RWPE2 (cell line): Measurements from ENCODE around the gene LMOD1.

Experiments used
- ATAC-seq: fragments of 200-7000 bp; cut with Tn5 transposase; 3 replicates; pipeline ENCODE4 v1.9.1; 2021; ENCODE audit warnings: low read depth
- DNase-seq: peaks from one replicate; pipeline ENCODE4 v3.0.0-alpha.2; 2020; ENCODE audit warnings: low spot score
- H3K27ac ChIP-seq: fragments of 450-650 bp; 2 replicates; pipeline ENCODE4 v1.5.1; 2017; ENCODE audit warnings: mild to moderate bottlenecking; ENCODE audit not compliant: poor library complexity, severe bottlenecking
- H3K27me3 ChIP-seq: fragments of 250-450 bp; sonication (Bioruptor Pico); 2 replicates; pipeline ENCODE4 v1.5.1; 2021; ENCODE audit warnings: mild to moderate bottlenecking, moderate library complexity; ENCODE audit not compliant: insufficient read depth, poor library complexity, severe bottlenecking
- H3K36me3 ChIP-seq: fragments of 250-450 bp; sonication (Bioruptor Pico); 2 replicates; pipeline ENCODE4 v1.5.1; 2020; ENCODE audit warnings: low read depth, mild to moderate bottlenecking, moderate library complexity
- H3K4me1 ChIP-seq: fragments of 250-450 bp; sonication (Bioruptor Pico); 2 replicates; pipeline ENCODE4 v1.5.1; 2021; ENCODE audit warnings: mild to moderate bottlenecking, moderate library complexity; ENCODE audit not compliant: insufficient read depth, poor library complexity, severe bottlenecking
- H3K4me3 ChIP-seq: fragments of 250-450 bp; sonication (Bioruptor Pico); 2 replicates; pipeline ENCODE4 v1.5.1; 2021; ENCODE audit warnings: mild to moderate bottlenecking, moderate library complexity; ENCODE audit not compliant: severe bottlenecking
- H3K9me3 ChIP-seq: fragments of 250-450 bp; sonication (Bioruptor Pico); 2 replicates; pipeline ENCODE4 v1.5.1; 2021; ENCODE audit warnings: mild to moderate bottlenecking, moderate library complexity; ENCODE audit not compliant: severe bottlenecking
- TF ChIP-seq, protein P1 (sequence below): fragments of 450-650 bp; IDR thresholded peaks from one replicate; pipeline ENCODE4 v1.5.1; 2017; ENCODE audit warnings: mild to moderate bottlenecking, moderate library complexity; ENCODE audit not compliant: poor library complexity, severe bottlenecking

The LMOD1 gene

DNA sequence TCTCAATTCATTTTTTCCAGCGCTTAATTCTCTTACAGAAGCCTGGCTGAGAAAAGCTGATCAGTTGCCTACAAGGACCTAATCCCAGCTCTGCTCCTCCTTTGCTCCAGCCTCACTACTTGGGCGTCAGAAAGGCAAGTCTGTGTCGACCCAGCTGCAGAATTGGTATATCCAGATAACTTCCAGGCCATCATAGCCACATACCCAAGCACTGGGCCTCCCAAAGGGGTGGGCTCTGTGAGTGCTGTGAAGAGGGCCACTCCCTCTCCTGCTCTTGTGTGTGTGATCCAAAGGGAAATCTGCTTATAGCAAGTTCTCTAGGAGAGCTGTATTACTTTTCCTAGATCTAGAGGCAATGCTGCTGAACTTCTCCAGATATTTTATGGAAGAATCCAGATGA, 18.1 kb downstream of the LMOD1 start:
- Histone ChIP-seq H3K9me3 (no peaks in the 10 kb centered on the region), H3K36me3 (no peaks in the 10 kb centered on the region), H3K4me3 (no peak overlapping the region), H3K4me1 (no peaks in the 10 kb centered on the region), H3K27me3 (no peaks in the 10 kb centered on the region), H3K27ac (no peak overlapping the region)
- DNase-seq (no peak), ATAC-seq (no peak)
- TF ChIP-seq, protein P1, sequence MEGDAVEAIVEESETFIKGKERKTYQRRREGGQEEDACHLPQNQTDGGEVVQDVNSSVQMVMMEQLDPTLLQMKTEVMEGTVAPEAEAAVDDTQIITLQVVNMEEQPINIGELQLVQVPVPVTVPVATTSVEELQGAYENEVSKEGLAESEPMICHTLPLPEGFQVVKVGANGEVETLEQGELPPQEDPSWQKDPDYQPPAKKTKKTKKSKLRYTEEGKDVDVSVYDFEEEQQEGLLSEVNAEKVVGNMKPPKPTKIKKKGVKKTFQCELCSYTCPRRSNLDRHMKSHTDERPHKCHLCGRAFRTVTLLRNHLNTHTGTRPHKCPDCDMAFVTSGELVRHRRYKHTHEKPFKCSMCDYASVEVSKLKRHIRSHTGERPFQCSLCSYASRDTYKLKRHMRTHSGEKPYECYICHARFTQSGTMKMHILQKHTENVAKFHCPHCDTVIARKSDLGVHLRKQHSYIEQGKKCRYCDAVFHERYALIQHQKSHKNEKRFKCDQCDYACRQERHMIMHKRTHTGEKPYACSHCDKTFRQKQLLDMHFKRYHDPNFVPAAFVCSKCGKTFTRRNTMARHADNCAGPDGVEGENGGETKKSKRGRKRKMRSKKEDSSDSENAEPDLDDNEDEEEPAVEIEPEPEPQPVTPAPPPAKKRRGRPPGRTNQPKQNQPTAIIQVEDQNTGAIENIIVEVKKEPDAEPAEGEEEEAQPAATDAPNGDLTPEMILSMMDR: no peak

DNA sequence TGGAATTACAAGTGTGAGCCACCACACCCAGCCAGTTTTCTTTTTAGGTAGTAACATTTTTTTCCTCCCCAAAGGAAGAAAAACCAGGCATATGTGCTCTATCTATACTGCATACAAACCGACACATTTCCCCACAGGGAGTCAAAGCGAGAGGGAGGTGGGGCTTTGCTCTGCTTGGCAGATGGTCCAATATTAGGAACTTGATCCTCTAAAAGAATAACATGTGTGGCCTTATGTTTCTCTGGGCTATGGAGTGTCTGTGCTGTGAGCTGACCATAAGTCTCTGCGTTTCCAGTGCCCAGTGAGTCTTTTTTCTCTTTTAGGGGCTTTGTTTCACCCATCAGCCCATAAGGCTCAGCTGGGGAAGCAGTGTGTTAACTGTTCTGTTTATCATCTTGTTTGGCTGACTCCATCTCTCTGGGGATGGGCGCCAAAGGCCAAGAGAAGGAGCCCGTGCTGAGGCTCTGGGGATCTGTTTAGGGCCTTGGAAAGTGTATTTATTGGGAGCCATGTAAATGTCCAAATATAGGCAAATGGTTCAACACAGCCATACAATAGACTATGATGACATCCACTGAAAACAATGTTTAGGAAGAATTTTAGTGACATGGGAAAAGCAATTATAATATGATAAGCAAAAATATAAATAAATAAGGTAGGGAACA, 20.2 kb downstream of the LMOD1 start:
- DNase-seq (no peak), ATAC-seq (no peak)
- TF ChIP-seq, protein P1: no peak
- Histone ChIP-seq H3K36me3 (no peaks in the 10 kb centered on the region), H3K4me3 (no peak overlapping the region), H3K4me1 (no peaks in the 10 kb centered on the region), H3K27ac (no peak overlapping the region), H3K27me3 (no peaks in the 10 kb centered on the region), H3K9me3 (no peaks in the 10 kb centered on the region)

DNA sequence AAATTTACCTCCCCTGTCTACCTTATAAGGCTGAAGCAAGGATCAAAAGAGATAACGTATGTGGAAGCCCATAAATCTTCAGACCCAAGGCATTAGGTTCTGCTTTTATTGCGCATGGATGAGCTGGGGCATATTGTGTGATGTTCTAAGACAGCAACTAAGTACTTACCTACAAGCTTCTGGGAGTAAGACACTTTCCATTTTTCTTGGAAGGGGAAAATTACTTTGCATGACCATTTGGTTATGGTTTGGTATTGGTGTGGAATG, 21.1 kb downstream of the LMOD1 start:
- TF ChIP-seq, protein P1: no peak
- Histone ChIP-seq H3K27ac (no peak overlapping the region), H3K4me1 (no peaks in the 10 kb centered on the region), H3K4me3 (no peak overlapping the region), H3K9me3 (no peaks in the 10 kb centered on the region), H3K36me3 (no peaks in the 10 kb centered on the region), H3K27me3 (no peaks in the 10 kb centered on the region)
- no peak for DNase-seq
- no peak for ATAC-seq

DNA sequence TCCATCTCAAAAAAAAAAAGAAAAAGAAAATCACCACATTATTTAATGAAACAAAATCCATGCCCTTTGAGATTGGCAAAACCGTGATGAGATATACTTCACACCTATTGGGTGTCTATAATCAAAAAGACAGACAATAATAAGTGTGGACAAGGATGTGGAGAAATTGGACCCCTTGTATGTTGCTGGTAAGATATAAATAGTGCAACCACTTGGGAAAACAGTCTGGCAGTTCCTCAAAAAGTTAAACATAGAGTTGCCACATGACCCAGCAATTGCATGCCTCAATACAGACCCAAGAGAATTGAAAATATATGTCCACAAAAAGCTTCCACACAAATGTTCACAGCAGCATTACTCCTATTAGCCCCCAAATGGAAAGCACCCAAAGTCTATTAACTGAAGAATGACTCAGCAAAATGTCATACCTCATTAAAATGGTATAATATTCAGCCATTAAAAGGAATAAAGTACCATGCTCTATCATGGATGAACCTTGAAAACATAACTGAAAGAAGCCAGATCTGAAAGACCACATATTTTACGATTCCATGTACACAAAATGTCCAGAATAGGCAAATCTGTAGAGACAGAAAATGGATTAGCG, 24.3 kb downstream of the LMOD1 start:
- ATAC-seq: no peak
- Histone ChIP-seq H3K27me3 (no peaks in the 10 kb centered on the region), H3K4me3 (no peak overlapping the region), H3K36me3 (no peaks in the 10 kb centered on the region), H3K27ac (no peak overlapping the region), H3K4me1 (peaks cover 9% of the 10 kb centered on the region), H3K9me3 (no peaks in the 10 kb centered on the region)
- TF ChIP-seq, protein P1: no peak
- DNase-seq: no peak

DNA sequence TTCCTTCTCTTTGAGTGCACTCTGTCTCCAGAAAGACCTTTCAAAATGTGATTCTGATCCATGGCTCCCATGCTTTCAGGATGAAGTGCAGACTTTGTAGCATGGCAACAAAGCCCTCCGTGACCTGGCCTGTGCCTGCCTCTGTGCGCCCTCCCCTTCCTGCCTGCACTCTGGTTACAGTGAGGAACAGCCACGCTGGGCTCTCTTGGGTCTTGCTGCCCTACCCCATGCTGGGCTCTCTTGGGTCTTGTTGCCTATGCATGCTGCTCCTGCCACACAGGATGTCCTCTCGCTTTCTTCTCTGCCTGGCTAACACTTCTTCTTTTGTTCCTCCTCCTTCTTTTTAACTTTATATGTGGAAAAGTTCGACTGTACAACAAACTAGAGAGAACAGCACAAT, 28.0 kb downstream of the LMOD1 start:
- peaks cover 12% of the 10 kb centered on the region for H3K4me1 ChIP-seq
- H3K9me3 ChIP-seq: no peaks in the 10 kb centered on the region
- no peaks in the 10 kb centered on the region for H3K27me3 ChIP-seq
- no peak overlapping the region for H3K27ac ChIP-seq
- TF ChIP-seq, protein P1: no peak
- DNase-seq (no peak), ATAC-seq (no peak)
- no peaks in the 10 kb centered on the region for H3K36me3 ChIP-seq
- H3K4me3 ChIP-seq: no peak overlapping the region
